Mammary epithelial cell (primary cell): ENCODE results near the gene MALT1.

Experiments
- CTCF ChIP-seq, 2 donors: IDR thresholded peaks in 1 of 2; conservative IDR thresholded peaks in 1 of 2; 2 replicates each; pipeline ENCODE4 v1.5.1; 2011 to 2012; ENCODE audit warnings: inconsistent platforms in 2 of 2, low read length in 2 of 2, mild to moderate bottlenecking in 2 of 2, control low read depth in 1 of 2, low read depth in 1 of 2; ENCODE audit not compliant: insufficient read depth in 1 of 2; ENCODE audit errors: extremely low read depth in 1 of 2
- EZH2 ChIP-seq: IDR thresholded peaks from 2 replicates; pipeline ENCODE4 v1.6.1; 2012; ENCODE audit warnings: low read length, inconsistent platforms, borderline replicate concordance

GRCh38 chr18:58692422-58693185 is 21.3 kb downstream of the MALT1 start:
- TF ChIP-seq CTCF (conservative IDR thresholded peaks at IDR 0.05 in 1 of 2, IDR thresholded peaks at IDR 0.05 in 1 of 2; ENCODE audit: extremely low read depth in 1 of 2, insufficient read depth in 1 of 2, low read depth in 1 of 2, low read length in 2 of 2) (no peak), EZH2 (no peak)
